Right ventricle myocardium inferior (tissue), 1 donor: Measurements from ENCODE around the gene CHPF2. TPM values are rescaled to one million over a fixed set of nuclear protein-coding genes. Genes with fewer than 3 reads are reported as not detected.

ENCODE experiments used
- ATAC-seq: fragments of 200-7000 bp; cut with Tn5 transposase; one replicate; pipeline ENCODE4 v1.9.1; 2020; ENCODE audit warnings: mild to moderate bottlenecking, moderate library complexity
- DNase-seq: peaks from one replicate; pipeline ENCODE4 v3.0.0; 2021; ENCODE audit errors: missing footprints
- intact Hi-C: fragments of 100-400 bp; cut with DNase I; formaldehyde crosslinking; loops from one replicate; pipeline ENCODE4 v1.11.0; 2022
- total RNA-seq: library from RNA; stranded (reverse); fragmentation: NEBNext Ultra II Directional; extraction: Animal tissue kit (Norgen Biotek cat#: 25700); gene quantifications from one replicate; pipeline ENCODE4 v1.2.1, GENCODE V29; 2021
- donor health status: DM: no; HTN: yes; CAD: no; lungs with severe emphysema.

CHPF2 gene
- total RNA-seq, 1 donor from 2014 or later = 11.6 TPM

- intact Hi-C loops = loop anchor here (2.0 kb wide), 2 partner anchors 40 to 140 kb away; partner anchors contain the start of genes AGAP3 and ASB10
- peak; percentile 100 for DNase-seq
- ATAC-seq = peak; percentile 100
These were observed 5.2 kb upstream of the CHPF2 start, which contains the start of gene ABCF2 for GRCh38 chr7:151226875-151227782. ABCF2 (minus strand) TSS chr7:151227205; CDS start chr7:151226458, 747 bp downstream.

- no peak for DNase-seq
- no peak for ATAC-seq
- intact Hi-C loops = no loop called here
These were observed 4.0 kb upstream of the CHPF2 start for GRCh38 chr7:151228024-151228866.

- DNase-seq (peak; percentile 5), ATAC-seq (no peak)
- intact Hi-C loops = no loop called here
These were observed 3.0 kb upstream of the CHPF2 start for GRCh38 chr7:151229249-151229648.

- intact Hi-C loops = no loop called here
- no peak for ATAC-seq
These were observed 1.2 kb upstream of the CHPF2 start for GRCh38 chr7:151231080-151231479.

GRCh38 chr7:151232917-151233701 lies 826 bp downstream of the CHPF2 start:
- intact Hi-C loops = loop anchor here (2.0 kb wide), 1 partner anchor 70 kb away; no protein-coding TSS in a partner anchor
- DNase-seq (no peak), ATAC-seq (no peak)

More at GRCh38 chr7:151231080-151231479, 1.2 kb upstream of the CHPF2 start:
- no peak for DNase-seq

- intact Hi-C loops = loop anchor here (2.0 kb wide), 1 partner anchor 69 kb away; no protein-coding TSS in a partner anchor
- DNase-seq = no peak
- ATAC-seq = no peak
These were observed 1.5 kb downstream of the CHPF2 start for GRCh38 chr7:151233804-151234203.

- ATAC-seq = no peak
- no peak for DNase-seq
- intact Hi-C loops = no loop called here
These were observed 3.0 kb downstream of the CHPF2 start for GRCh38 chr7:151235091-151235787.

GRCh38 chr7:151236406-151236805 lies 4.1 kb downstream of the CHPF2 start:
- DNase-seq (no peak), ATAC-seq (no peak)
- intact Hi-C loops = no loop called here

GRCh38 chr7:151237244-151238189 lies 5.2 kb downstream of the CHPF2 start:
- ATAC-seq = peak; percentile 5
- DNase-seq = peak; percentile 63
- intact Hi-C loops = no loop called here

GRCh38 chr7:151238190-151238810 lies 6.0 kb downstream of the CHPF2 start:
- DNase-seq = peak; percentile 35
- intact Hi-C loops = no loop called here
- ATAC-seq = no peak

GRCh38 chr7:151238924-151239836 lies 6.9 kb downstream of the CHPF2 start:
- ATAC-seq (no peak), DNase-seq (peak; percentile 45)
- intact Hi-C loops = no loop called here

GRCh38 chr7:151239837-151240459 lies 7.7 kb downstream of the CHPF2 start:
- intact Hi-C loops = loop anchor here (2.0 to 5.0 kb wide), 2 partner anchors 53 to 115 kb away; partner anchors contain the start of gene ASB10
- ATAC-seq (no peak), DNase-seq (no peak)

- intact Hi-C loops = loop anchor here (2.0 to 5.0 kb wide), 2 partner anchors 53 to 116 kb away; partner anchors contain the start of gene ASB10
- no peak for DNase-seq
- no peak for ATAC-seq
These were observed 8.3 kb downstream of the CHPF2 start for GRCh38 chr7:151240536-151240935.

- DNase-seq = no peak
- intact Hi-C loops = loop anchor here (2.0 to 5.0 kb wide), 2 partner anchors 54 to 116 kb away; partner anchors contain the start of gene ASB10
These were observed 8.9 kb downstream of the CHPF2 start for GRCh38 chr7:151240942-151241754.

More at GRCh38 chr7:151240942-151241754, 8.9 kb downstream of the CHPF2 start:
- ATAC-seq = no peak
